Mesothelial cell of epicardium (in vitro differentiated cells): ENCODE measurements around the gene CDH13. TPM values are rescaled to one million over a fixed set of nuclear protein-coding genes. Genes with fewer than 3 reads are reported as not detected.
A peak's percentile ranks its signal among the peaks of the same experiment; 100 is the strongest.

Source experiments
- DNase-seq, 2 experiments: peaks; one replicate each; pipeline ENCODE4 v3.0.0; 2021; ENCODE audit warnings: low spot score in 2 of 2; ENCODE audit not compliant: unreplicated experiment in 2 of 2
- H3K27ac Mint-ChIP-seq: 2 replicates; pipeline ENCODE4 v1.8.0; 2021; ENCODE audit warnings: mixed read lengths
- H3K27me3 Mint-ChIP-seq: 2 replicates; pipeline ENCODE4 v1.8.0; 2021; ENCODE audit warnings: low read depth, mixed read lengths
- H3K36me3 Mint-ChIP-seq: 2 replicates; pipeline ENCODE4 v1.8.0; 2021; ENCODE audit warnings: mixed read lengths
- H3K4me1 Mint-ChIP-seq: 2 replicates; pipeline ENCODE4 v1.8.0; 2021; ENCODE audit warnings: mixed read lengths
- H3K4me3 Mint-ChIP-seq: 2 replicates; pipeline ENCODE4 v1.8.0; 2021; ENCODE audit warnings: mild to moderate bottlenecking, moderate library complexity, mixed read lengths
- H3K9me3 Mint-ChIP-seq: 2 replicates; pipeline ENCODE4 v1.8.0; 2021; ENCODE audit warnings: mixed read lengths
- CTCF ChIP-seq: fragments of 200-600 bp; sonication (generic); IDR thresholded peaks from one replicate; pipeline ENCODE4 v1.5.0; 2021; ENCODE audit warnings: antibody characterized with exemption; ENCODE audit not compliant: unreplicated experiment
- total RNA-seq: library from RNA; stranded (reverse); gene quantifications from 3 replicates; pipeline ENCODE4 v1.2.1, GENCODE V29; 2021

The CDH13 gene
- total RNA-seq, 1 donor from 2014 or later = 0.80 TPM

DNA sequence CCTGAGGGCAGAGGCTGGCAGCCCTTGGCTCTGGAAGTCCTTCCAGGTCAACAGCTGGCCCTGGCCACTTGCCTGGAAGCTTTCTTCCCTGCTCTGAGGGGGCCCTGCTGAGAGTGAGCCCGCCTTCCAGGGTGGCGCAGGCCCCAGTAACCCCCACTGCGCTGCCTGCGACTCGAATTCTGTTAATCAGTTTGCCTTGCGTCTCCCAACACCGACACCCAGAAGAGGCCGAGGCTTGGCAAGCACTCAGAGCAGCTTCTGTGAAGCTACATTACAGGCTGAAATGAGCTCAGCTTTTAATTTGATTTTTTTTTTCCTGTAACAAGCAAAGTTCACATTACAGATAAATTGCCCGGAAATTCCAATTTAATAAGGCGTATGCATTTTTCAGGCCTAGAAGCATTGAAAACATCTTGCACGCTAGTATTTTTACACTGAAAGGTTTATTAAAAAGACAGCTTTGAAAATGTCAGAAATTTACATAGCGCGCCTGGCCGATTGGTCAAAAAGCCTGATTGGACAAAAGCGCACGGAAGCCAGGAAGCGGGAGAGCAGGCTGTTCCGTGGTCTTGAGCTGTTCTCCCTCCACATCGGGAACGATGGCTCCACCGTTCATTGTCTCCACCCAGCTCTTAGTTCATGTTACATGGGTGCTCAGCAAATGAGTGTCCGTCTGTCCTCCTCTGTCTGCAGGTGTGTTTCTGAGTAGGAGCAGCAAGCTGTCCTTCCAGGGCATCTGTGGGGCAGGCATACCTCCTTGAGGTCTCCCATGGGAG, 1115.5 kb downstream of the CDH13 start:
- H3K9me3 Mint-ChIP-seq = peaks cover 4% of the 10 kb centered on the region
- no peaks in the 10 kb centered on the region for H3K36me3 Mint-ChIP-seq
- no peak overlapping the region for H3K4me3 Mint-ChIP-seq
- no peaks in the 10 kb centered on the region for H3K27me3 Mint-ChIP-seq
- no peaks in the 10 kb centered on the region for H3K4me1 Mint-ChIP-seq
- no peak for DNase-seq
- peak overlapping the region; percentile 12 for H3K27ac Mint-ChIP-seq
- no peak for TF ChIP-seq CTCF

DNA sequence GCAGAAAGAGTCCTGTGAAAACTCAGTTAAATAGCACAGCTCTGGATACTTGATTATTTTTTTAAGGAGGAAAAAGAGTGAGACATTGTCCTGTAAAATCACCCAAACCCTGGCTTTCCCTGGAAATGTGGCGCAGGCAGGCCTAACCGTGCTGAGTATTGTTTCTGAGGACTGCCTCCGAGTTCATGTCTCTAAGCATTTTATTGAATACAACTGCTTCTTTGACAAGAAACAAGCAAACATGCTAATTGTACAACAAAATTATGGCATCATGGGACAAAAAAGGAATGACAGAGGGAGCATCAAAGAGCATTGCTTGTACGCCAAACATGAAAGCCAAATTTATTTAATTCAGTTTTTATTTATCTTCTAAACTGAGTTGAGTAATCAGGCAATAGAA, 1116.5 kb downstream of the CDH13 start:
- no peaks in the 10 kb centered on the region for H3K27me3 Mint-ChIP-seq
- H3K36me3 Mint-ChIP-seq = no peaks in the 10 kb centered on the region
- DNase-seq = no peak
- H3K9me3 Mint-ChIP-seq = peaks cover 4% of the 10 kb centered on the region
- H3K4me3 Mint-ChIP-seq = no peak overlapping the region
- no peak overlapping the region for H3K27ac Mint-ChIP-seq
- H3K4me1 Mint-ChIP-seq = no peaks in the 10 kb centered on the region
- TF ChIP-seq CTCF = no peak

DNA sequence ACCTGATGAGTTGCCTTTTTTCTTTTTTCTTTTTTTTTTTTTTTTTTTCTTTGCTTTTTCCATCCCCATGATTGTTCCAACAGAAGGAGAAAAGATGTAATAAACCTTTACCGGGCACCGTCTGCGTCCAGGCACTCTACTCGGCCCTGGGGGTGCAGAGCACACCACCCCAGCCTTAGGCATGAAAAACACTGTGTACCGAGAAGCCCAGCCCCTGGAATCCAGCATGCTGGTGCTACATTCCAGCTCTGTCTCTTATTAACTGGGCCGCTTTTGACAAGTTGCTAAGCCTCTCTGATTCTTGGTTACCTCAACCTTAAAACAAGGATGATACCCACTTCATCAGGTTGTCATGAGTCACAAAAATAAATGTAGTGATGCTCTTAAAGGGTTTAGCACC, 1117.0 kb downstream of the CDH13 start:
- Mint-ChIP-seq H3K4me3 (no peak overlapping the region), H3K4me1 (no peaks in the 10 kb centered on the region), H3K36me3 (no peaks in the 10 kb centered on the region), H3K27me3 (no peaks in the 10 kb centered on the region), H3K9me3 (peaks cover 4% of the 10 kb centered on the region), H3K27ac (no peak overlapping the region)
- no peak for TF ChIP-seq CTCF
- no peak for DNase-seq

- DNase-seq = no peak
- no peaks in the 10 kb centered on the region for H3K4me1 Mint-ChIP-seq
- no peak for TF ChIP-seq CTCF
These were observed 1117.7 kb downstream of the CDH13 start for GRCh38 chr16:83744441-83744981.

GRCh38 chr16:83746611-83747010, 1119.8 kb downstream of the CDH13 start:
- no peaks in the 10 kb centered on the region for H3K4me1 Mint-ChIP-seq
- no peak overlapping the region for H3K27ac Mint-ChIP-seq
- DNase-seq = no peak
- H3K36me3 Mint-ChIP-seq = no peaks in the 10 kb centered on the region
- peaks cover 4% of the 10 kb centered on the region for H3K9me3 Mint-ChIP-seq
- H3K27me3 Mint-ChIP-seq = no peaks in the 10 kb centered on the region
- no peak for TF ChIP-seq CTCF
- no peak overlapping the region for H3K4me3 Mint-ChIP-seq

More at GRCh38 chr16:83744441-83744981, 1117.7 kb downstream of the CDH13 start:
- Mint-ChIP-seq H3K27me3 (no peaks in the 10 kb centered on the region), H3K27ac (no peak overlapping the region), H3K9me3 (peaks cover 4% of the 10 kb centered on the region), H3K36me3 (no peaks in the 10 kb centered on the region), H3K4me3 (no peak overlapping the region)
